ENCODE measurements around the gene TLL2. TPM values are rescaled to one million over a fixed set of nuclear protein-coding genes. Genes with fewer than 3 reads are reported as not detected.

TLL2 gene
- total RNA-seq, 1 donor from 2014 or later, result 6.7 TPM

GRCh38 chr10:96410296-96410695 is 103.4 kb downstream of the TLL2 start:
- no peak overlapping the region for H3K4me3 ChIP-seq (ENCODE audit: low read depth, low read length)
- no peak for TF ChIP-seq CTCF (conservative IDR thresholded peaks at IDR 0.05; ENCODE audit: low read depth, low read length)
- no peak for DNase-seq (ENCODE audit: low read depth)

- H3K4me3 ChIP-seq (ENCODE audit: low read depth, low read length), result no peak overlapping the region
- no peak for TF ChIP-seq CTCF (conservative IDR thresholded peaks at IDR 0.05; ENCODE audit: low read depth, low read length)
- no peak for DNase-seq (ENCODE audit: low read depth)
Observed at GRCh38 chr10:96408201-96408600, 105.5 kb downstream of the TLL2 start.

DNA sequence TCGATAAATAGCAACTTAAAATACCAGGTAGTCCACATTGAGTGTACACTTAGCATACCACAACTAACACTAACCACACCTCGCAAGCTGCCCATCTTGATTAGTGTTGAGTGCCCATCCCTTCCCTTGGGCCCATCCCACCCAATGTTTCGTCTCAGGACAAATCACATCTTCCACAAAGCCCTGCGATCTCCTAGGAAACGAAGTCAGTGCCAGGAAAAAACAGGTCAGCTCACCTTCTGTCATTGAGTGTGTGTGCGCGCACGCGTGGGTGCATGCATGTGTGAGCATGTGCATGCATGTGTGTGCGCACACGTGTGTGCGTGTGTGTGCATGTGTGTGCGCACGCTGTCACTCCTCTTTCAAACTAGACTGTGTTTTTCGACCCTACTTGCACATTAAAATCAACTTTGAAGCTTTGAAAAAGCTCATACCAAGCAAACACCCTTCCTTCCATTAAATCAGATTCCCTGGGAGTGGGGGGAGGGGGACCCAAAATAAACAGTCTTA is 106.1 kb downstream of the TLL2 start:
- H3K4me3 ChIP-seq (ENCODE audit: low read depth, low read length), result no peak overlapping the region
- DNase-seq (ENCODE audit: low read depth), result no peak
- no peak for TF ChIP-seq CTCF (conservative IDR thresholded peaks at IDR 0.05; ENCODE audit: low read depth, low read length)

DNA sequence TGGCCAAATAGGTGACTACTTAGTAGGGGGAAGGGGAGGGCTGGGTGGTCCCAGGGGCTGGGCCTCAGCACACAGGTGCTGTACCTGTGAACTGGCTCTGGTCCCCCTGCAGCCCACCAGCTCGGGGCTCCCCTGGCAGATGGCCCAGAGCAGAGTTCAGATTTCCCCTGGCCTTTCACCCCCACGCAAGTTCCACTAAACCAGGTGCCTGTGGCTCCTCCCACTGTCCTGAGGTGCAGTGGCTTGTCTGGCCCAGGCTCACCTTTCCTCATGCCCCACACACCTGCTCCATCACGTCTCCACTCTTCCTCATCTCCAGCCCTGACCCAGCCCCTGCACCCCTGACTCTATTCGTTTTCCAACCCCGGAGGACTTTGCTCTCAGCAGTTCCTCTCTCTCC is 107.6 kb downstream of the TLL2 start:
- DNase-seq (ENCODE audit: low read depth), result no peak
- TF ChIP-seq CTCF (conservative IDR thresholded peaks at IDR 0.05; ENCODE audit: low read depth, low read length), result no peak
- no peak overlapping the region for H3K4me3 ChIP-seq (ENCODE audit: low read depth, low read length)

- no peak overlapping the region for H3K4me3 ChIP-seq (ENCODE audit: low read depth, low read length)
- no peak for TF ChIP-seq CTCF (conservative IDR thresholded peaks at IDR 0.05; ENCODE audit: low read depth, low read length)
- no peak for DNase-seq (ENCODE audit: low read depth)
Observed at GRCh38 chr10:96402417-96403305, 111.1 kb downstream of the TLL2 start.

DNA sequence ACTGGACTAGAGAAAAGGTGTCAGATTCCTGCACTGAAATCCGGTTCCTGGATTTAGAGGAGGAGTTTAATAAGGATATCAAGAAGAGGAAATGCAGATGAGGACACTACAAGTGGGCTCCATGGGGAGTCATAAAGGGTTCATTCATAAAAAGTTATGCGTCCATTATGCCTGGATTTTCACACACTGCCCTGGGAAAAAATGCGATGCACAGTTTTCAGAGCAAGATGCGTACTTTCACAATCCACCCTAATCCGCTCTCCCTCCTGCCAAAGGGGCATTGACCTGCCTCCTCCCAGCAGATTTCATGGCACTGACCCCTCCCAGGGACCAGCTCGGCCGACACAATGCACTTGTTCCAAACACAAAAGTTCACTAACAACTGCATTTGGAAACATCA is 112.7 kb downstream of the TLL2 start:
- DNase-seq (ENCODE audit: low read depth), result no peak
- no peak for TF ChIP-seq CTCF (conservative IDR thresholded peaks at IDR 0.05; ENCODE audit: low read depth, low read length)
- H3K4me3 ChIP-seq (ENCODE audit: low read depth, low read length), result no peak overlapping the region

DNA sequence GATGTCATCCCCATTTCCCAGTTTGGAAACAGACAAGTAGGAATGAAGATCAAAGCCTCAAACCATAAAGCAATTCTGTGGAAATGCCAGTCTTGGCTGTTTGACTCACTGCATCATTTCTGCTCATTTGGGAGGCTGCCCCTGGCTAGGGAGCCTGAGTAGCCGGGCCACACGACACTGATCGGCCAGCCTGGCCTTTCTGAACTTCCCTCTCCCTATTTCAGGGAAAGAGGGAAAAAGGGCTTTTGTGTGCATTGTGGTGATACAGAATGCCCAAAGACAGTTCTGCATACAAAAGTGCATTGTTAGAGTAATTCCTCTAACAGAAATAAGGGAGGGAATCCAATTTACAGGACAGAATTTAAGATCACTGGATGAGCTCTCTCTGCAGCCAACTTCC is 113.3 kb downstream of the TLL2 start:
- no peak for TF ChIP-seq CTCF (conservative IDR thresholded peaks at IDR 0.05; ENCODE audit: low read depth, low read length)
- DNase-seq (ENCODE audit: low read depth), result no peak
- no peak overlapping the region for H3K4me3 ChIP-seq (ENCODE audit: low read depth, low read length)
